Fibroblast of lung (primary cell): ENCODE data around the gene MYH2. TPM values are rescaled to one million over a fixed set of nuclear protein-coding genes. Genes with fewer than 3 reads are reported as not detected.

Experiments used
- DNase-seq, 2 donors: peaks; one replicate each; pipeline versions ENCODE4 v3.0.0 to v3.0.0-alpha.2; 2010; ENCODE audit warnings: low read depth in 2 of 2
- H2AFZ ChIP-seq: 2 replicates; pipeline ENCODE4 v1.5.1; 2012; ENCODE audit warnings: low read length, control low read depth, inconsistent platforms
- H3K27ac ChIP-seq: 2 replicates; pipeline ENCODE4 v1.5.1; 2011; ENCODE audit warnings: low read length, control low read depth; ENCODE audit not compliant: insufficient read depth
- H3K27me3 ChIP-seq: 2 replicates; pipeline ENCODE4 v1.5.1; 2011; ENCODE audit warnings: mild to moderate bottlenecking, low read length; ENCODE audit not compliant: control insufficient read depth, insufficient read depth
- H3K36me3 ChIP-seq: 2 replicates; pipeline ENCODE4 v1.5.1; 2011; ENCODE audit warnings: low read length; ENCODE audit not compliant: control insufficient read depth, insufficient read depth
- H3K4me1 ChIP-seq: 2 replicates; pipeline ENCODE4 v1.5.1; 2011; ENCODE audit warnings: low read length; ENCODE audit not compliant: control insufficient read depth, insufficient read depth; ENCODE audit errors: extremely low read depth
- H3K4me2 ChIP-seq: 2 replicates; pipeline ENCODE4 v1.5.1; 2011; ENCODE audit warnings: low read length, control low read depth; ENCODE audit not compliant: insufficient read depth; ENCODE audit errors: extremely low read depth
- H3K4me3 ChIP-seq, 4 experiments: fragments of 200-600 bp in 1 of 4; sonication (generic) in 1 of 4; replicated peaks in 1 of 4; 2 replicates each; pipeline ENCODE4 v1.5.1; 2011 to 2016; ENCODE audit warnings: low read length in 4 of 4, low read depth in 3 of 4, mild to moderate bottlenecking in 3 of 4, control low read depth in 2 of 4, inconsistent platforms in 1 of 4, mixed read lengths in 1 of 4; ENCODE audit not compliant: insufficient read depth in 1 of 4; ENCODE audit errors: control extremely low read depth in 1 of 4
- H3K79me2 ChIP-seq: 2 replicates; pipeline ENCODE4 v1.5.1; 2012; ENCODE audit warnings: mild to moderate bottlenecking, low read length, inconsistent platforms; ENCODE audit not compliant: control insufficient read depth, insufficient read depth
- H3K9ac ChIP-seq: 2 replicates; pipeline ENCODE4 v1.5.1; 2011; ENCODE audit warnings: mild to moderate bottlenecking, low read length, control low read depth; ENCODE audit not compliant: insufficient read depth
- H3K9me3 ChIP-seq: 2 replicates; pipeline ENCODE4 v1.5.1; 2012; ENCODE audit warnings: low read depth, low read length; ENCODE audit not compliant: control insufficient read depth, insufficient read depth
- H4K20me1 ChIP-seq: 2 replicates; pipeline ENCODE4 v1.5.1; 2011; ENCODE audit warnings: low read length; ENCODE audit not compliant: control insufficient read depth, insufficient read depth; ENCODE audit errors: extremely low read depth
- CTCF ChIP-seq, 2 donors: IDR thresholded peaks in 1 of 2; conservative IDR thresholded peaks in 1 of 2; 1 replicate in 1 of 2; 2 replicates in 1 of 2; pipeline ENCODE4 v1.5.1; 2011 to 2012; ENCODE audit warnings: low read length in 2 of 2, control low read depth in 1 of 2, inconsistent platforms in 1 of 2, low read depth in 1 of 2, mild to moderate bottlenecking in 1 of 2
- EZH2 ChIP-seq: IDR thresholded peaks from 2 replicates; pipeline ENCODE4 v1.5.1; 2012; ENCODE audit warnings: low read length, control low read depth, mild to moderate bottlenecking; ENCODE audit errors: missing control alignments
- polyA plus RNA-seq, 2 donors: library from polyadenylated mRNA; depleted of rRNA in 1 of 2; stranded (reverse) in 1 of 2; unstranded in 1 of 2; fragments of >200 nt; gene quantifications; 2 replicates each; pipeline ENCODE4 v1.2.1, GENCODE V29; 2011 to 2012; ENCODE audit warnings: missing spikeins in 1 of 2
- total RNA-seq: library from RNA; depleted of rRNA; stranded (reverse); fragments of >200 nt; gene quantifications from 2 replicates; pipeline ENCODE4 v1.2.1, GENCODE V29; 2014

MYH2 gene
- total and polyA plus RNA-seq, 2 donors (not counting 1 experiment from before 2014, with no cell fraction given), result not detected

DNA sequence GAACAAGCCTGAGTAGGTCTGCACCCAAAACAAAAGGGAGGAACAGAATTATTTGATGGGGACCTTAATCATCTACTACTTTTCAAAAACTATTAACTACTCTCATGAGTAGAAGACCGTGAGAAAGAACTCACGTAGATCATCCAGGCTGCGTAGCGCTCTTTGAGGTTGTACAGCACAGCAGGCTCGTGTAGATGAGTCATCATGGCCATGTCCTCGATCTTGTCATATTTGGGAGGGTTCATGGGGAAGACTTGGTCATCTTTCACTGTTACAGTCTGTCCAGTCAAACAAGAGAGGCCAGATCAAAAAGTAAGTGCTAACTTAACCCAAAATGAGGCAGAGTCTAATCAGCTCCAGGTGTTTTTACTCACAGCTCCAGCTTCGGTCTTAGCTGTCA, 33.4 kb downstream of the MYH2 start:
- DNase-seq, result no peak
- H3K4me2 ChIP-seq, result no peak overlapping the region
- no peaks in the 10 kb centered on the region for H3K79me2 ChIP-seq
- no peak overlapping the region for H2AFZ ChIP-seq
- no peak overlapping the region for H3K4me3 ChIP-seq
- no peaks in the 10 kb centered on the region for H3K9me3 ChIP-seq
- H4K20me1 ChIP-seq, result no peaks in the 10 kb centered on the region
- TF ChIP-seq EZH2 (no peak), CTCF (conservative IDR thresholded peaks at IDR 0.05 in 1 of 2, IDR thresholded peaks at IDR 0.05 in 1 of 2; ENCODE audit: low read depth in 1 of 2, low read length in 2 of 2) (no peak)
- H3K9ac ChIP-seq, result no peak overlapping the region
- H3K27ac ChIP-seq, result no peak overlapping the region
- H3K4me1 ChIP-seq, result no peaks in the 10 kb centered on the region
- H3K27me3 ChIP-seq, result no peaks in the 10 kb centered on the region
- H3K36me3 ChIP-seq, result no peaks in the 10 kb centered on the region

DNA sequence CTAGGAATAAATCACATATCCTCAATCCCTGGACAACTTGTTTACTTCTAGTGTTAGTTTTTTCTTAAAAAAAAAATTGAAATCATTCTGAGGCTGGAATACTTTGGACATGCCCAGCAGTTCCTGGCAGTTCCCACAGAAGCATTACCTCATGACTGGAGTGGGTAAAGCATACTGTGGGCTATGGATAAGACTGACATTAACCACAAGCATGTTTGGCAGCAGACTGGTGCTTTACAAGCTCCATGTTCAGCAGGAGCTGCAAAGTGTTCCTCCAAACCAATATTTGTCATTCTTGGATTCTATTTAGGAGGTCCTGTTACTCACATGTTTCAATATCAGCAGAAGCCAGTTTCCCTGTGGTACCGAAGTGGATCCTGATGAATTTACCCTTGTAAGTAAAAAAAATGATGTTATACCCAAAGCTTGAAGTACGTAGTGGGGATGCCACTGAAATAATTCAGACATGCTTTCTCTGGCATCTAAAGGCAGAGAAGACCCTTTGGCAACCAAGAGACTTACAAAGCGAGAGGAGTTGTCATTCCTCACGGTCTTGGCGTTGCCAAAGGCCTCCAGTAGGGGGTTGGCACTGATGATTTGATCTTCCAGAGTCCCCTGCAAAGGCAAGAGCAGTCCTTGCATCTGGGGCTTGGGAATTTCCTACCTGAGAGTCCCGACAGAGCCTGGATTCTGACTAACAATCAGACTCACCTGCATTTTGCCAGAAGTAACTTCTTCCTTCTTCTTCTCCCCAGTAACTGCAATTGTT, 36.0 kb downstream of the MYH2 start:
- no peak overlapping the region for H3K9ac ChIP-seq

DNA sequence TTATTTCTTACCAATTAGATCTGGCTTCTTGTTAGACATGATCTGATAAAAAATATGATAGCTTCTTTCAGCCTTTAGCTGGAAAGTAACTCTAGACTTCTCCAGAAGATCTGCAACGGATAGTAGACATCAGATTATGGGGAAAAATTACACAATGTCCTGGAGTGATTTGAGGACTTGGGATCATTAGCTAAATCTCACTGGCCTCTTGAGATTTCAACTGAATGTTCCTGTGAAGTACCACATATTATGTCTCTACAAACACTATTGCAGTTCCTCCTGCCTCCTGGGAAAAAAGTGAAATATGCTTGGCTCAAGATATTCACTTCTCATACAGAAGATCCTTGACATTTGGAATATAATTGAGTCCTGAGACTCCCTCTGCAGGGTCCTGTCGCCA, 36.6 kb downstream of the MYH2 start:
- Histone ChIP-seq H3K27me3 (no peaks in the 10 kb centered on the region), H3K4me2 (no peak overlapping the region), H3K27ac (no peak overlapping the region), H2AFZ (no peak overlapping the region), H3K4me3 (no peak overlapping the region), H3K9me3 (no peaks in the 10 kb centered on the region), H3K79me2 (no peaks in the 10 kb centered on the region), H4K20me1 (no peaks in the 10 kb centered on the region), H3K4me1 (no peaks in the 10 kb centered on the region), H3K9ac (no peak overlapping the region), H3K36me3 (no peaks in the 10 kb centered on the region)
- TF ChIP-seq CTCF (conservative IDR thresholded peaks at IDR 0.05 in 1 of 2, IDR thresholded peaks at IDR 0.05 in 1 of 2; ENCODE audit: low read depth in 1 of 2, low read length in 2 of 2), result no peak
- TF ChIP-seq EZH2, result no peak
- DNase-seq, result no peak

More for the DNA sequence above, 36.0 kb downstream of the MYH2 start:
- Histone ChIP-seq H3K79me2 (no peaks in the 10 kb centered on the region), H4K20me1 (no peaks in the 10 kb centered on the region), H3K4me2 (no peak overlapping the region), H3K27ac (no peak overlapping the region), H3K9me3 (no peaks in the 10 kb centered on the region), H3K4me1 (no peaks in the 10 kb centered on the region), H3K4me3 (no peak overlapping the region), H3K27me3 (no peaks in the 10 kb centered on the region), H2AFZ (no peak overlapping the region), H3K36me3 (no peaks in the 10 kb centered on the region)
- TF ChIP-seq EZH2 (no peak), CTCF (conservative IDR thresholded peaks at IDR 0.05 in 1 of 2, IDR thresholded peaks at IDR 0.05 in 1 of 2; ENCODE audit: low read depth in 1 of 2, low read length in 2 of 2) (no peak)
- no peak for DNase-seq
